Adipose tissue (tissue), 3 donors: ENCODE results near the gene MAMLD1. TPM values are rescaled to one million over a fixed set of nuclear protein-coding genes. Genes with fewer than 3 reads are reported as not detected.

Source experiments
- H3K27ac ChIP-seq: one replicate; pipeline ENCODE4 v1.5.1; 2013; ENCODE audit warnings: low read depth, low read length
- WGBS, 3 donors: extraction: QIAGEN DNeasy Blood & Tissue Kit; methylation state at CpG; one replicate each; pipeline ENCODE4 v1.1.7; 2013; 5-methylcytosine and 5-hydroxymethylcytosine counted together
- polyA plus RNA-seq, 3 donors: library from polyadenylated mRNA; stranded (reverse); fragments of 200-250 nt; gene quantifications; one replicate each; pipeline ENCODE4 v1.2.3, GENCODE V29; 2013
- donor health status: healthy with polysubstance abuse.
- donor health status: Bipolar disorder and iron deficiency.
- donor health status: healthy.

The MAMLD1 gene
- polyA plus RNA-seq, 3 donors: 2.8 to 10.0 (median 4.8) TPM

- WGBS, 3 donors: 57 to 74% (median 72%) methylated on average over 4 to 5 of the region's 5 CpGs
- no peak overlapping the region for H3K27ac ChIP-seq
These were observed 7.6 kb downstream of the MAMLD1 start for GRCh38 chrX:150370589-150371312.

- 69 to 87% (median 86%) methylated on average over 6 of the region's 6 CpGs for WGBS, 3 donors
- H3K27ac ChIP-seq: no peak overlapping the region
These were observed 8.8 kb downstream of the MAMLD1 start for GRCh38 chrX:150371877-150372276.

- H3K27ac ChIP-seq: no peak overlapping the region
- WGBS, 3 donors: 72 to 89% (median 75%) methylated on average over 8 of the region's 8 CpGs
These were observed 9.2 kb downstream of the MAMLD1 start for GRCh38 chrX:150372280-150372679.

- WGBS, 3 donors: 65 to 82% (median 77%) methylated on average over 5 to 6 of the region's 6 CpGs
- no peak overlapping the region for H3K27ac ChIP-seq
These were observed 9.6 kb downstream of the MAMLD1 start for GRCh38 chrX:150372756-150373155.

GRCh38 chrX:150375243-150375770 lies 12.2 kb downstream of the MAMLD1 start:
- WGBS, 3 donors: 66 to 88% (median 79%) methylated on average over 4 of the region's 4 CpGs
- no peak overlapping the region for H3K27ac ChIP-seq

- no peak overlapping the region for H3K27ac ChIP-seq
- WGBS, 3 donors: 64 to 83% (median 73%) methylated on average over 3 of the region's 3 CpGs
These were observed 13.9 kb downstream of the MAMLD1 start for GRCh38 chrX:150377005-150377404.

GRCh38 chrX:150405006-150405405 lies 41.9 kb downstream of the MAMLD1 start:
- H3K27ac ChIP-seq: no peak overlapping the region
- 25 to 61% (median 53%) methylated on average over 1 of the region's 1 CpG for WGBS, 3 donors

- 61 to 77% (median 66%) methylated on average over 4 of the region's 4 CpGs for WGBS, 3 donors
- no peak overlapping the region for H3K27ac ChIP-seq
These were observed 42.5 kb downstream of the MAMLD1 start for GRCh38 chrX:150405576-150405975.

- no peak overlapping the region for H3K27ac ChIP-seq
- WGBS, 3 donors: 80 to 95% (median 89%) methylated on average over 6 of the region's 6 CpGs
These were observed 43.5 kb downstream of the MAMLD1 start for GRCh38 chrX:150406596-150406995.

GRCh38 chrX:150408007-150408406 lies 44.9 kb downstream of the MAMLD1 start:
- 74 to 91% (median 85%) methylated on average over 5 of the region's 5 CpGs for WGBS, 3 donors
- no peak overlapping the region for H3K27ac ChIP-seq

GRCh38 chrX:150408561-150408960 lies 45.4 kb downstream of the MAMLD1 start:
- WGBS, 3 donors: 64 to 98% (median 82%) methylated on average over 2 of the region's 2 CpGs

GRCh38 chrX:150409486-150409885 lies 46.4 kb downstream of the MAMLD1 start:
- WGBS, 3 donors: 74 to 95% (median 79%) methylated on average over 3 of the region's 3 CpGs
- H3K27ac ChIP-seq: no peak overlapping the region

More at GRCh38 chrX:150408561-150408960, 45.4 kb downstream of the MAMLD1 start:
- H3K27ac ChIP-seq: no peak overlapping the region

GRCh38 chrX:150409964-150410363 lies 46.8 kb downstream of the MAMLD1 start:
- no peak overlapping the region for H3K27ac ChIP-seq
- WGBS, 3 donors: 46 to 84% (median 47%) methylated on average over 2 of the region's 2 CpGs

GRCh38 chrX:150410513-150410912 lies 47.4 kb downstream of the MAMLD1 start:
- 68% methylated on average over 2 of the region's 2 CpGs for WGBS, 3 donors
- no peak overlapping the region for H3K27ac ChIP-seq

GRCh38 chrX:150411656-150412055 lies 48.5 kb downstream of the MAMLD1 start:
- WGBS, 3 donors: 33 to 80% (median 55%) methylated on average over 2 of the region's 2 CpGs
- no peak overlapping the region for H3K27ac ChIP-seq

- no peak overlapping the region for H3K27ac ChIP-seq
- 72 to 100% (median 96%) methylated on average over 2 of the region's 2 CpGs for WGBS, 3 donors
These were observed 51.1 kb downstream of the MAMLD1 start for GRCh38 chrX:150414228-150414627.

GRCh38 chrX:150416469-150416868 lies 53.4 kb downstream of the MAMLD1 start:
- WGBS, 3 donors: 70 to 91% (median 83%) methylated on average over 6 of the region's 6 CpGs
- no peak overlapping the region for H3K27ac ChIP-seq

GRCh38 chrX:150421816-150422215 lies 58.7 kb downstream of the MAMLD1 start:
- no peak overlapping the region for H3K27ac ChIP-seq
- 48 to 67% (median 51%) methylated on average over 8 of the region's 8 CpGs for WGBS, 3 donors

GRCh38 chrX:150429594-150429993 lies 66.5 kb downstream of the MAMLD1 start:
- WGBS, 3 donors: 30 to 100% (median 54%) methylated on average over 1 of the region's 1 CpG
- no peak overlapping the region for H3K27ac ChIP-seq

GRCh38 chrX:150436195-150436594 lies 73.1 kb downstream of the MAMLD1 start:
- H3K27ac ChIP-seq: no peak overlapping the region
